GM12878 (cell line): ENCODE measurements around the gene CA9. TPM values are rescaled to one million over a fixed set of nuclear protein-coding genes. Genes with fewer than 3 reads are reported as not detected.
A peak's percentile ranks its signal among the peaks of the same experiment; 100 is the strongest.

Experiments
- ATAC-seq: fragments of 200-7000 bp; cut with Tn5 transposase; 3 replicates; pipeline ENCODE4 v1.9.1; 2020; ENCODE audit warnings: mild to moderate bottlenecking, moderate library complexity
- BruUV-seq: library from RNA; stranded (reverse); fragments of 400-500 nt; replicated peaks from 2 replicates; lab custom pipeline; 2021; lab: Mats Ljungman, UMichigan
- CTCF ChIA-PET: fragments of 300-600 bp; sonication (Branson Sonifier 250); formaldehyde crosslinking; extraction: SDS; loops from one replicate; lab custom pipeline; 2021; ENCODE audit warnings: inconsistent platforms; lab: Yijun Ruan, JAX
- POLR2A ChIA-PET: fragments of 350-600 bp; formaldehyde crosslinking; extraction: SDS; loops from one replicate; lab custom pipeline; 2021; ENCODE audit warnings: inconsistent platforms; lab: Charles Lee
- RAD21 ChIA-PET: fragments of 300-600 bp; sonication (Branson Sonifier 250); formaldehyde crosslinking; loops from one replicate; lab custom pipeline; 2023; ENCODE audit warnings: antibody characterized with exemption; ENCODE audit not compliant: unreplicated experiment; lab: Charles Lee
- SMC1A ChIA-PET: fragments of 300-600 bp; sonication (Branson Sonifier 250); formaldehyde crosslinking; loops from one replicate; lab custom pipeline; 2023; ENCODE audit not compliant: unreplicated experiment, uncharacterized antibody; lab: Charles Lee
- DNase-seq: peaks from one replicate; pipeline ENCODE4 v3.0.0-alpha.2; 2011; ENCODE audit warnings: low read depth, low spot score
- FAIRE-seq: peaks from 3 replicates; lab custom pipeline; 2011; peaks lifted over from hg19 to GRCh38; lab: Jason Lieb, UNC
- H2AFZ ChIP-seq: 2 replicates; pipeline ENCODE4 v1.6.0; 2011; ENCODE audit warnings: low read depth, low read length, control low read depth; ENCODE audit not compliant: control insufficient read depth
- H3K27ac ChIP-seq: 2 replicates; pipeline ENCODE4 v1.5.1; 2011; ENCODE audit warnings: control low read depth; ENCODE audit not compliant: control insufficient read depth, insufficient read depth
- H3K27me3 ChIP-seq, 2 experiments: replicated peaks in 1 of 2; 2 replicates each; pipeline versions ENCODE4 v1.6.0 to v1.6.1; 2011; ENCODE audit warnings: low read length in 1 of 2; ENCODE audit not compliant: control insufficient read depth in 2 of 2, insufficient read depth in 2 of 2
- H3K36me3 ChIP-seq, 2 experiments: 2 replicates each; pipeline ENCODE4 v1.5.1; 2011; ENCODE audit warnings: low read length in 1 of 2; ENCODE audit not compliant: control insufficient read depth in 2 of 2, insufficient read depth in 2 of 2
- H3K4me1 ChIP-seq: 2 replicates; pipeline ENCODE4 v1.6.1; 2011; ENCODE audit warnings: mild to moderate bottlenecking, low read length, moderate library complexity, mixed read lengths; ENCODE audit not compliant: control insufficient read depth, insufficient read depth
- H3K4me2 ChIP-seq: 2 replicates; pipeline ENCODE4 v1.6.0; 2011; ENCODE audit warnings: control low read depth; ENCODE audit not compliant: control insufficient read depth, insufficient read depth
- H3K4me3 ChIP-seq: fragments of 200-600 bp; sonication (generic); 2 replicates; pipeline ENCODE4 v1.5.1; 2016
- H3K79me2 ChIP-seq: 2 replicates; pipeline ENCODE4 v1.6.0; 2011; ENCODE audit warnings: low read length; ENCODE audit not compliant: control insufficient read depth, insufficient read depth
- H3K9ac ChIP-seq: 2 replicates; pipeline ENCODE4 v1.8.0; 2011; ENCODE audit warnings: low read length, control low read depth, mixed read lengths; ENCODE audit not compliant: control insufficient read depth, insufficient read depth
- H3K9me3 ChIP-seq: replicated peaks from 3 replicates; pipeline ENCODE4 v1.5.1; 2011; ENCODE audit warnings: mild to moderate bottlenecking, low read length; ENCODE audit not compliant: control insufficient read depth, insufficient read depth
- H4K20me1 ChIP-seq: 2 replicates; pipeline ENCODE4 v1.6.0; 2011; ENCODE audit not compliant: control insufficient read depth, insufficient read depth
- BCL11A ChIP-seq: IDR thresholded peaks from 2 replicates; pipeline ENCODE4 v1.6.1; 2011; ENCODE audit warnings: low read depth, low read length
- EED ChIP-seq: sonication (generic); IDR thresholded peaks from 2 replicates; pipeline ENCODE4 v1.6.1; 2016; ENCODE audit warnings: antibody characterized with exemption, low read depth
- NKRF ChIP-seq: fragments of 450-650 bp; conservative IDR thresholded peaks from 2 replicates; pipeline ENCODE4 v1.6.1; 2017; ENCODE audit warnings: mild to moderate bottlenecking, moderate library complexity
- POLR2AphosphoS5 ChIP-seq: IDR thresholded peaks from 2 replicates; pipeline ENCODE4 v1.6.1; 2011; ENCODE audit warnings: mild to moderate bottlenecking, low read length, inconsistent platforms
- YBX1 ChIP-seq: fragments of 450-650 bp; IDR thresholded peaks from 2 replicates; pipeline ENCODE4 v1.6.1; 2016; ENCODE audit warnings: antibody characterized with exemption
- ZSCAN29 ChIP-seq: fragments of 450-650 bp; IDR thresholded peaks from 2 replicates; pipeline ENCODE4 v1.6.1; 2017; ENCODE audit warnings: mild to moderate bottlenecking, moderate library complexity
- WGBS: methylation state at CpG from one replicate; pipeline ENCODE4 v1.1.6; 2016; ENCODE audit warnings: low lambda C conversion rate; ENCODE audit not compliant: insufficient replicate concordance, insufficient coverage; ENCODE audit errors: missing lambda C conversion rate; 5-methylcytosine and 5-hydroxymethylcytosine counted together
- in situ Hi-C: fragments of 300-500 bp; cut with MboI; formaldehyde crosslinking; loops from 9 replicates; pipeline ENCODE4 v1.14.3; 2018; ENCODE audit warnings: mixed read lengths
- intact Hi-C: fragments of 100-400 bp; cut with micrococcal nuclease; formaldehyde crosslinking; loops from one replicate; pipeline ENCODE4 v1.14.2; 2022; ENCODE audit not compliant: unreplicated experiment
- microRNA-seq: library from miRNA; unstranded; fragments of <30 nt; microRNA quantifications from one replicate; pipeline ENCODE4, GENCODE V29; 2018
- polyA plus RNA-seq, 11 experiments: library from polyadenylated mRNA; depleted of rRNA in 4 of 11; unstranded in 6 of 11; stranded (reverse) in 5 of 11; fragments of >200 nt; fragmentation: Nextera tagmentation in 4 of 11; fragmentation: Illumina TruSeq in 1 of 11; extraction: Ambion mirVana in 4 of 11; extraction: Trizol in 1 of 11; gene quantifications; 1 replicate in 1 of 11; 2 replicates in 10 of 11; pipeline versions ENCODE4 v1.2.1 to v1.2.3, GENCODE V29; 2011 to 2016; ENCODE audit warnings: inconsistent platforms in 2 of 11, missing spikeins in 2 of 11, low read depth in 1 of 11
- small RNA-seq: library from RNA; depleted of rRNA; stranded (forward); fragments of <200 nt; gene quantifications from one replicate; pipeline ENCODE3, GENCODE V24; 2014
- total RNA-seq, 4 experiments: library from RNA; depleted of rRNA in 3 of 4; stranded (reverse); fragments of >200 nt in 3 of 4; fragmentation: Illumina TruSeq in 1 of 4; extraction: Trizol in 1 of 4; gene quantifications; 2 replicates each; pipeline versions ENCODE4 v1.2.1 to v1.2.3, GENCODE V29; 2013 to 2021
- TF ChIP-seq, protein P1 (sequence below): fragments of 150-350 bp; IDR thresholded peaks from 2 replicates; pipeline ENCODE4 v1.6.1; 2014; ENCODE audit warnings: mild to moderate bottlenecking, low read depth, low read length

CA9 gene
- total and polyA plus RNA-seq, 10 of the 15 experiments (the other 5 are each of a cell fraction or from before 2014, with no cell fraction given), result 0.53 to 6.6 (median 1.2) TPM

- no peak overlapping the region for H2AFZ ChIP-seq
- no peak for FAIRE-seq
These were observed 56.7 kb downstream of the CA9 start for GRCh38 chr9:35730486-35730854.

More at GRCh38 chr9:35730486-35730854, 56.7 kb downstream of the CA9 start:
- peaks cover 23% of the 10 kb centered on the region for H3K4me1 ChIP-seq
- intact Hi-C loops (loop anchor here (10.0 kb wide), 1 partner anchor 616 kb away; the partner anchor contains the start of gene ATOSB), in situ Hi-C loops (loop anchor here (10.0 kb wide), 1 partner anchor 626 kb away; the partner anchor contains the start of gene STOML2)
- ChIA-PET CTCF (interaction anchor here (0.6 to 9.5 kb wide), 14 partner anchors 9 to 127 kb away, joined by 3 to 183 read pairs (median 10); partner anchors contain the start of genes ARHGEF39, CCDC107, GBA2 and HINT2), SMC1A (interaction anchor here (0.9 to 8.0 kb wide), 12 partner anchors 12 to 118 kb away, joined by 3 to 145 read pairs (median 6); partner anchors contain the start of genes ARHGEF39, CCDC107, CD72 and GBA2), RAD21 (interaction anchor here (1.3 to 8.6 kb wide), 6 partner anchors 17 to 112 kb away, joined by 4 to 133 read pairs (median 28); partner anchors contain the start of genes CCDC107, CD72, GBA2 and HINT2), POLR2A (interaction anchor here (0.7 to 8.1 kb wide), 10 partner anchors 10 to 125 kb away, joined by 3 to 163 read pairs (median 10); partner anchors contain the start of genes ARHGEF39, CCDC107, GBA2 and RGP1)
- DNase-seq (no peak), ATAC-seq (no peak)
- peak overlapping the region; percentile 93 for H3K4me3 ChIP-seq
- peak overlapping the region; percentile 99 for H3K4me2 ChIP-seq
- no peaks in the 10 kb centered on the region for H3K9me3 ChIP-seq
- no peaks in the 10 kb centered on the region for H3K27me3 ChIP-seq
- WGBS, result 25% methylated on average over 2 of the region's 2 CpGs
- peaks cover 2 to 3% of the 10 kb centered on the region in 2 experiments; a peak in 3 of 4 replicates for H3K36me3 ChIP-seq
- peaks cover 73% of the 10 kb centered on the region for H3K79me2 ChIP-seq
- H4K20me1 ChIP-seq, result no peaks in the 10 kb centered on the region
- TF ChIP-seq POLR2AphosphoS5, result 0 out of 2 replicates have a peak, but pooled peaks have one; percentile 22
- TF ChIP-seq BCL11A, result no peak
- TF ChIP-seq, protein P1, sequence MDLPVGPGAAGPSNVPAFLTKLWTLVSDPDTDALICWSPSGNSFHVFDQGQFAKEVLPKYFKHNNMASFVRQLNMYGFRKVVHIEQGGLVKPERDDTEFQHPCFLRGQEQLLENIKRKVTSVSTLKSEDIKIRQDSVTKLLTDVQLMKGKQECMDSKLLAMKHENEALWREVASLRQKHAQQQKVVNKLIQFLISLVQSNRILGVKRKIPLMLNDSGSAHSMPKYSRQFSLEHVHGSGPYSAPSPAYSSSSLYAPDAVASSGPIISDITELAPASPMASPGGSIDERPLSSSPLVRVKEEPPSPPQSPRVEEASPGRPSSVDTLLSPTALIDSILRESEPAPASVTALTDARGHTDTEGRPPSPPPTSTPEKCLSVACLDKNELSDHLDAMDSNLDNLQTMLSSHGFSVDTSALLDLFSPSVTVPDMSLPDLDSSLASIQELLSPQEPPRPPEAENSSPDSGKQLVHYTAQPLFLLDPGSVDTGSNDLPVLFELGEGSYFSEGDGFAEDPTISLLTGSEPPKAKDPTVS, result no peak
- no peak for TF ChIP-seq EED
- no peak for TF ChIP-seq ZSCAN29
- 0 out of 2 replicates have a peak, but pooled peaks have one; percentile 11 for TF ChIP-seq NKRF
- no peak for TF ChIP-seq YBX1
- BruUV-seq, result no TSS peak
- peak overlapping the region; percentile 90 for H3K9ac ChIP-seq
- H3K27ac ChIP-seq, result peak overlapping the region; percentile 92

Small RNAs within 50 kb of the gene (microRNA-seq; reads per million reads assigned to microRNA genes)
- gene MIR6852, result not detected

Small RNAs within 50 kb of the gene (small RNA-seq; reads per million reads assigned to genes)
- gene RMRP (not detected), gene RN7SL22P (not detected)

Other genes with a start within 250 kb of the CA9 start
Only the 7 nearest of the 21 such genes appear.
- gene CD72, start 55.5 kb upstream of the CA9 start, total RNA-seq (2014; rRNA removed), result 12.2 and 14.2 TPM in 2 replicates
- gene CD72, start 55.5 kb upstream of the CA9 start, total RNA-seq (2014; rRNA removed; fragmentation: Illumina TruSeq; extraction: Trizol), result 5.8 and 7.0 TPM in 2 replicates
- 8.9 and 9.0 TPM in 2 replicates for gene CD72, start 55.5 kb upstream of the CA9 start, total RNA-seq (2021)
- 3.0 and 3.1 TPM in 2 replicates for gene CD72, start 55.5 kb upstream of the CA9 start, polyA plus RNA-seq (2011; rRNA removed)
- 6.6 and 8.4 TPM in 2 replicates for gene CD72, start 55.5 kb upstream of the CA9 start, polyA plus RNA-seq (2014; fragmentation: Illumina TruSeq; extraction: Trizol)
- 1 to 10 TPM; 2.1 to 2.3 TPM for gene CD72, start 55.5 kb upstream of the CA9 start, polyA plus RNA-seq (2014; fragmentation: Nextera tagmentation; extraction: Ambion mirVana)
- gene CD72, start 55.5 kb upstream of the CA9 start, polyA plus RNA-seq (2014; rRNA removed), result 8.9 and 12.0 TPM in 2 replicates
- 1 to 10 TPM; 2.8 to 2.9 TPM for gene CD72, start 55.5 kb upstream of the CA9 start, polyA plus RNA-seq (2016; fragmentation: Nextera tagmentation; extraction: Ambion mirVana)
- gene SIT1, start 23.0 kb upstream of the CA9 start, total RNA-seq (2014; rRNA removed), result 115 and 119 TPM in 2 replicates
- 55.0 and 55.6 TPM in 2 replicates for gene SIT1, start 23.0 kb upstream of the CA9 start, total RNA-seq (2014; rRNA removed; fragmentation: Illumina TruSeq; extraction: Trizol)
- gene SIT1, start 23.0 kb upstream of the CA9 start, total RNA-seq (2021), result 83.3 and 84.9 TPM in 2 replicates
- 20.1 and 29.1 TPM in 2 replicates for gene SIT1, start 23.0 kb upstream of the CA9 start, polyA plus RNA-seq (2011; rRNA removed)
- gene SIT1, start 23.0 kb upstream of the CA9 start, polyA plus RNA-seq (2014; fragmentation: Illumina TruSeq; extraction: Trizol), result 26.3 and 44.9 TPM in 2 replicates
- 10 to 100 TPM in 1 of 2 experiments, under 1 TPM in 1; 0.97 to 12.1 TPM for gene SIT1, start 23.0 kb upstream of the CA9 start, polyA plus RNA-seq (2014; fragmentation: Nextera tagmentation; extraction: Ambion mirVana)
- gene SIT1, start 23.0 kb upstream of the CA9 start, polyA plus RNA-seq (2014; rRNA removed), result 137 and 147 TPM in 2 replicates
- 10 to 100 TPM; 63.8 to 77.8 TPM for gene SIT1, start 23.0 kb upstream of the CA9 start, polyA plus RNA-seq (2016; fragmentation: Nextera tagmentation; extraction: Ambion mirVana)
- gene RMRP, start 15.9 kb upstream of the CA9 start, total RNA-seq (2014; rRNA removed), result 34,892 and 42,450 TPM in 2 replicates
- gene RMRP, start 15.9 kb upstream of the CA9 start, total RNA-seq (2014; rRNA removed; fragmentation: Illumina TruSeq; extraction: Trizol), result 6,746 and 12,076 TPM in 2 replicates
- gene RMRP, start 15.9 kb upstream of the CA9 start, total RNA-seq (2021), result 18,533 and 18,901 TPM in 2 replicates
- gene RMRP, start 15.9 kb upstream of the CA9 start, polyA plus RNA-seq (2011; rRNA removed), result 3.8 and 12.0 TPM in 2 replicates
- gene RMRP, start 15.9 kb upstream of the CA9 start, polyA plus RNA-seq (2014; fragmentation: Illumina TruSeq; extraction: Trizol), result not detected in 2 replicates
- gene RMRP, start 15.9 kb upstream of the CA9 start, polyA plus RNA-seq (2014; fragmentation: Nextera tagmentation; extraction: Ambion mirVana), result not detected
- 760 and 1,065 TPM in 2 replicates for gene RMRP, start 15.9 kb upstream of the CA9 start, polyA plus RNA-seq (2014; rRNA removed)
- 10 to 100 TPM in 1 of 2 experiments, not detected in 1; 13.3 TPM for gene RMRP, start 15.9 kb upstream of the CA9 start, polyA plus RNA-seq (2016; fragmentation: Nextera tagmentation; extraction: Ambion mirVana)
- gene CCDC107, start 15.6 kb upstream of the CA9 start, total RNA-seq (2014; rRNA removed), result 9.4 and 13.2 TPM in 2 replicates
- gene CCDC107, start 15.6 kb upstream of the CA9 start, total RNA-seq (2014; rRNA removed; fragmentation: Illumina TruSeq; extraction: Trizol), result 6.2 and 6.3 TPM in 2 replicates
- gene CCDC107, start 15.6 kb upstream of the CA9 start, total RNA-seq (2021), result 10.6 and 11.8 TPM in 2 replicates
- 8.6 and 10.5 TPM in 2 replicates for gene CCDC107, start 15.6 kb upstream of the CA9 start, polyA plus RNA-seq (2011; rRNA removed)
- gene CCDC107, start 15.6 kb upstream of the CA9 start, polyA plus RNA-seq (2014; fragmentation: Illumina TruSeq; extraction: Trizol), result 5.9 and 6.7 TPM in 2 replicates
- gene CCDC107, start 15.6 kb upstream of the CA9 start, polyA plus RNA-seq (2014; fragmentation: Nextera tagmentation; extraction: Ambion mirVana), result under 1 TPM; 0.19 to 0.90 TPM
- gene CCDC107, start 15.6 kb upstream of the CA9 start, polyA plus RNA-seq (2014; rRNA removed), result 14.3 and 16.0 TPM in 2 replicates
- 10 to 100 TPM; 15.6 to 18.3 TPM for gene CCDC107, start 15.6 kb upstream of the CA9 start, polyA plus RNA-seq (2016; fragmentation: Nextera tagmentation; extraction: Ambion mirVana)
- 6.6 and 7.6 TPM in 2 replicates for gene ARHGEF39, start 8.7 kb upstream of the CA9 start, total RNA-seq (2014; rRNA removed)
- gene ARHGEF39, start 8.7 kb upstream of the CA9 start, total RNA-seq (2014; rRNA removed; fragmentation: Illumina TruSeq; extraction: Trizol), result 8.0 and 8.2 TPM in 2 replicates
- 12.4 and 14.1 TPM in 2 replicates for gene ARHGEF39, start 8.7 kb upstream of the CA9 start, total RNA-seq (2021)
- gene ARHGEF39, start 8.7 kb upstream of the CA9 start, polyA plus RNA-seq (2011; rRNA removed), result 10.8 and 12.3 TPM in 2 replicates
- gene ARHGEF39, start 8.7 kb upstream of the CA9 start, polyA plus RNA-seq (2014; fragmentation: Illumina TruSeq; extraction: Trizol), result 12.4 and 15.2 TPM in 2 replicates
- 1 to 10 TPM; 2.0 to 5.0 TPM for gene ARHGEF39, start 8.7 kb upstream of the CA9 start, polyA plus RNA-seq (2014; fragmentation: Nextera tagmentation; extraction: Ambion mirVana)
- 14.8 TPM in 2 replicates for gene ARHGEF39, start 8.7 kb upstream of the CA9 start, polyA plus RNA-seq (2014; rRNA removed)
- gene ARHGEF39, start 8.7 kb upstream of the CA9 start, polyA plus RNA-seq (2016; fragmentation: Nextera tagmentation; extraction: Ambion mirVana), result 10 to 100 TPM; 25.3 to 28.9 TPM
- 0.65 and 1.7 TPM in 2 replicates for gene TPM2, start 16.0 kb downstream of the CA9 start, total RNA-seq (2014; rRNA removed)
- gene TPM2, start 16.0 kb downstream of the CA9 start, total RNA-seq (2014; rRNA removed; fragmentation: Illumina TruSeq; extraction: Trizol), result 0.81 and 0.88 TPM in 2 replicates
- 2.4 and 3.9 TPM in 2 replicates for gene TPM2, start 16.0 kb downstream of the CA9 start, total RNA-seq (2021)
- 8.7 and 9.3 TPM in 2 replicates for gene TPM2, start 16.0 kb downstream of the CA9 start, polyA plus RNA-seq (2011; rRNA removed)
- gene TPM2, start 16.0 kb downstream of the CA9 start, polyA plus RNA-seq (2014; fragmentation: Illumina TruSeq; extraction: Trizol), result 0.59 and 0.71 TPM in 2 replicates
- under 1 TPM; 0.11 to 0.13 TPM for gene TPM2, start 16.0 kb downstream of the CA9 start, polyA plus RNA-seq (2014; fragmentation: Nextera tagmentation; extraction: Ambion mirVana)
- 2.3 and 2.5 TPM in 2 replicates for gene TPM2, start 16.0 kb downstream of the CA9 start, polyA plus RNA-seq (2014; rRNA removed)
- 1 to 10 TPM in 1 of 2 experiments, under 1 TPM in 1; 0.83 to 1.3 TPM for gene TPM2, start 16.0 kb downstream of the CA9 start, polyA plus RNA-seq (2016; fragmentation: Nextera tagmentation; extraction: Ambion mirVana)
- gene TLN1, start 58.3 kb downstream of the CA9 start, total RNA-seq (2014; rRNA removed), result 119 and 143 TPM in 2 replicates
- 49.5 and 61.0 TPM in 2 replicates for gene TLN1, start 58.3 kb downstream of the CA9 start, total RNA-seq (2014; rRNA removed; fragmentation: Illumina TruSeq; extraction: Trizol)
- gene TLN1, start 58.3 kb downstream of the CA9 start, total RNA-seq (2021), result 305 and 308 TPM in 2 replicates
- 30.2 and 69.8 TPM in 2 replicates for gene TLN1, start 58.3 kb downstream of the CA9 start, polyA plus RNA-seq (2011; rRNA removed)
- 57.6 and 73.4 TPM in 2 replicates for gene TLN1, start 58.3 kb downstream of the CA9 start, polyA plus RNA-seq (2014; fragmentation: Illumina TruSeq; extraction: Trizol)
- 10 to 100 TPM; 11.6 to 13.2 TPM for gene TLN1, start 58.3 kb downstream of the CA9 start, polyA plus RNA-seq (2014; fragmentation: Nextera tagmentation; extraction: Ambion mirVana)
- gene TLN1, start 58.3 kb downstream of the CA9 start, polyA plus RNA-seq (2014; rRNA removed), result 70.3 and 109 TPM in 2 replicates
- 10 to 100 TPM; 92.2 to 96.1 TPM for gene TLN1, start 58.3 kb downstream of the CA9 start, polyA plus RNA-seq (2016; fragmentation: Nextera tagmentation; extraction: Ambion mirVana)